Left lung (tissue), 10 donors: Measurements from ENCODE around the gene RCOR2. TPM values are rescaled to one million over a fixed set of nuclear protein-coding genes. Genes with fewer than 3 reads are reported as not detected.

Experiments
- ATAC-seq: fragments of 200-7000 bp; cut with Tn5 transposase; one replicate; pipeline ENCODE4 v1.9.1; 2020; ENCODE audit warnings: moderate library complexity
- DNase-seq, 4 donors: peaks; one replicate each; pipeline ENCODE4 v3.0.0-alpha.2; 2013 to 2020
- H3K27ac ChIP-seq, 2 donors: fragments of 200-600 bp; sonication (generic) in 1 of 2; one replicate each; pipeline versions ENCODE4 v1.5.0 to v1.8.0; 2020 to 2021
- H3K27me3 ChIP-seq, 2 donors: fragments of 200-600 bp; sonication (generic) in 1 of 2; one replicate each; pipeline versions ENCODE4 v1.5.0 to v1.8.0; 2020 to 2021
- H3K36me3 ChIP-seq, 2 donors: fragments of 200-600 bp; sonication (generic) in 1 of 2; one replicate each; pipeline versions ENCODE4 v1.5.0 to v1.8.0; 2020 to 2021
- H3K4me1 ChIP-seq, 2 donors: fragments of 200-600 bp; one replicate each; pipeline ENCODE4 v1.8.0; 2021
- H3K4me3 ChIP-seq, 2 donors: fragments of 200-600 bp; sonication (generic) in 1 of 2; one replicate each; pipeline versions ENCODE4 v1.5.0 to v1.8.0; 2020 to 2021; ENCODE audit warnings: mild to moderate bottlenecking in 1 of 2
- H3K9me3 ChIP-seq, 2 donors: fragments of 200-600 bp; sonication (generic) in 1 of 2; one replicate each; pipeline versions ENCODE4 v1.5.0 to v1.8.0; 2020 to 2021
- intact Hi-C, 2 donors: fragments of 100-400 bp; cut with DNase I; formaldehyde crosslinking; loops; one replicate each; pipeline versions ENCODE4 v1.11.2 to v1.14.2; 2022
- polyA plus RNA-seq, 6 donors: library from polyadenylated mRNA; unstranded; fragments of 120-200 nt; gene quantifications; one replicate each; pipeline ENCODE4 v1.2.1, GENCODE V29; 2013; ENCODE audit not compliant: insufficient read length in 6 of 6
- total RNA-seq, 2 donors: library from RNA; stranded (reverse); fragmentation: NEBNext Ultra II Directional; extraction: Animal tissue kit (Norgen Biotek cat#: 25700); gene quantifications; one replicate each; pipeline ENCODE4 v1.2.1, GENCODE V29; 2021
- TF ChIP-seq, protein P1 (sequence below), 2 donors: fragments of 200-600 bp; sonication (generic) in 1 of 2; IDR thresholded peaks; one replicate each; pipeline versions ENCODE4 v1.5.0 to v1.8.0; 2021; ENCODE audit warnings: antibody characterized with exemption in 2 of 2
- donor health status: DM: no; HTN: yes; CAD: no.
- donor health status: DM: no; HTN: no; CAD: no.

The RCOR2 gene
- total and polyA plus RNA-seq, 8 donors: 0.45 to 17.4 (median 12.4) TPM

DNA sequence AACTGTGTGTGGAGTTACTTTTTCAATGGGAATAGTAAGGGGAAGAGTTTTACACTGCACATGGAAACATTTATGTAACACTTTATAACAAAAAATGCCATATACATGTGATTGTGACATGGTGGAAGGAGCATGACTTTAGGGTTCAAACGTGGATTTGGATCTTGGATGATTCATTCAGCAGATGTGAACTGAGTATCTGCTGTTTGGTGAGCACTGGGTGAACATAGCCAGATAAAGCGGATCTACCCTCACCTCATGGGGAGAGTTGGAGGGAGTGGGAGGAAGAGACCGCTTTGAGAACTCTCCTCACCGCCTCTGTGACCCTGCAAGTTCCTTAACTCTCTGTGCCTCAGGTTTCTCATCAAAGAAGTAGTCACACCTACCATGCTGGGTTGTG is 24.9 kb upstream of the RCOR2 start:
- no peaks in the 10 kb centered on the region for H3K27me3 ChIP-seq
- TF ChIP-seq, protein P1, sequence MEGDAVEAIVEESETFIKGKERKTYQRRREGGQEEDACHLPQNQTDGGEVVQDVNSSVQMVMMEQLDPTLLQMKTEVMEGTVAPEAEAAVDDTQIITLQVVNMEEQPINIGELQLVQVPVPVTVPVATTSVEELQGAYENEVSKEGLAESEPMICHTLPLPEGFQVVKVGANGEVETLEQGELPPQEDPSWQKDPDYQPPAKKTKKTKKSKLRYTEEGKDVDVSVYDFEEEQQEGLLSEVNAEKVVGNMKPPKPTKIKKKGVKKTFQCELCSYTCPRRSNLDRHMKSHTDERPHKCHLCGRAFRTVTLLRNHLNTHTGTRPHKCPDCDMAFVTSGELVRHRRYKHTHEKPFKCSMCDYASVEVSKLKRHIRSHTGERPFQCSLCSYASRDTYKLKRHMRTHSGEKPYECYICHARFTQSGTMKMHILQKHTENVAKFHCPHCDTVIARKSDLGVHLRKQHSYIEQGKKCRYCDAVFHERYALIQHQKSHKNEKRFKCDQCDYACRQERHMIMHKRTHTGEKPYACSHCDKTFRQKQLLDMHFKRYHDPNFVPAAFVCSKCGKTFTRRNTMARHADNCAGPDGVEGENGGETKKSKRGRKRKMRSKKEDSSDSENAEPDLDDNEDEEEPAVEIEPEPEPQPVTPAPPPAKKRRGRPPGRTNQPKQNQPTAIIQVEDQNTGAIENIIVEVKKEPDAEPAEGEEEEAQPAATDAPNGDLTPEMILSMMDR (IDR thresholded peaks at IDR 0.05): no peak
- no peak overlapping the region for H3K4me3 ChIP-seq
- H3K9me3 ChIP-seq: no peaks in the 10 kb centered on the region
- peaks cover 0 to 4% of the 10 kb centered on the region in 2 donors for H3K36me3 ChIP-seq
- DNase-seq: no peak
- H3K27ac ChIP-seq: no peak overlapping the region
- intact Hi-C loops: loop anchor here (5.0 to 10.0 kb wide), 3 partner anchors 105 to 177 kb away; partner anchors contain the start of genes MARK2 (in 2 of the 2) and ZFTA (in 1 of the 2)
- peaks cover 14 to 33% of the 10 kb centered on the region in 2 donors for H3K4me1 ChIP-seq
- ATAC-seq: no peak

DNA sequence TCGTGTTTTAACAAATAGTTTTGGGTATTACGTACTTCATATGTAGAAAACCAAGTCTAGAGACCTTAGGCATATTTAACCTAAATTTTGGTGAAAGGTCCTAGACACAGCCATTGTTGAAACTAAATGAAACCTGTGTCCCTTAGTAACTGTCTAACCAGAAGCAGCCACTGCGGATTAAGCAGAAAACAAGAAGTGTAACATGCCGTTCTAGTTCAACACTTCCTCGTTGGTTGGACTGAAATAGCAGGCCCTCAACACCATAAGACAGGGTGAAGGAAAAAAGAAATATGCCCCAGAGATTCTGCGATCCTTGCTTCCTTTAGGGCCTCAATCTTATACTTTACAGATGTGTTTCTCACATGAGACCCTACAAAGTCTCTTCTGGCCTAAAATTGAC is 23.8 kb upstream of the RCOR2 start:
- DNase-seq (no peak), ATAC-seq (no peak)
- intact Hi-C loops: loop anchor here (5.0 to 10.0 kb wide), 3 partner anchors 103 to 176 kb away; partner anchors contain the start of genes MARK2 (in 2 of the 2) and ZFTA (in 1 of the 2)
- no peaks in the 10 kb centered on the region for H3K9me3 ChIP-seq
- H3K36me3 ChIP-seq: no peaks in the 10 kb centered on the region
- TF ChIP-seq, protein P1 (IDR thresholded peaks at IDR 0.05): no peak
- no peaks in the 10 kb centered on the region for H3K27me3 ChIP-seq
- H3K4me3 ChIP-seq: no peak overlapping the region
- H3K4me1 ChIP-seq: peaks cover 14 to 33% of the 10 kb centered on the region in 2 donors
- peak overlapping the region in 1 of 2 donors; percentile 45 for H3K27ac ChIP-seq

DNA sequence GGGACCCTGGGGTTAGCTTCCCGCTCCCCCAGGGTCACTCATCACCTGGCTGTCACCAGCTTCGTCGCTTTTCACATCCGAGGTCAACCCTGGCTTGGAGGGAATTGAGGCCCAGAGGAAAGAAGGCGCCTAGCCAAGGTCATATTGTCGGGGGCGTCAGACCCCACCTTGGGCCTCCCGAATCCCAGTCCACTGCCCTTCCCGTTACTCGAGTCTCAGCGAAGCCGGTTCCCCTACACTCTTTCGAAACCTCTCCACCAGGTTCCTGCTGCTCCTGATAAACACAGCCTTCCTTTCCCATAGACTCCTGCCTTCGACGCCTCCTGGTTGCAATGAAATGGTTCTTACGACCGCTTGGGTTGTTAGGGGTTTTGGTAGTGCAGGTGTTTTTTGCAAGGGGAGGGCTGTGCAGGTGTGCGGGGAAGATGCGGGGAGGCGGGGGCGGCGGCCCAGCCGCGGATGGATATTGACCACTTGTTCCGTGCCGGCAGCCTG is 22.5 kb upstream of the RCOR2 start:
- H3K4me3 ChIP-seq: peak overlapping the region; percentile 67 to 69
- no peaks in the 10 kb centered on the region for H3K9me3 ChIP-seq
- H3K27ac ChIP-seq: no peak overlapping the region
- peak in 2 of 4 donors; percentile 18 to 59 for DNase-seq
- intact Hi-C loops: no loop called here
- no peaks in the 10 kb centered on the region for H3K36me3 ChIP-seq
- peaks cover 11 to 33% of the 10 kb centered on the region in 2 donors for H3K4me1 ChIP-seq
- peak; percentile 4 for ATAC-seq
- TF ChIP-seq, protein P1 (IDR thresholded peaks at IDR 0.05): no peak
- H3K27me3 ChIP-seq: no peaks in the 10 kb centered on the region

DNA sequence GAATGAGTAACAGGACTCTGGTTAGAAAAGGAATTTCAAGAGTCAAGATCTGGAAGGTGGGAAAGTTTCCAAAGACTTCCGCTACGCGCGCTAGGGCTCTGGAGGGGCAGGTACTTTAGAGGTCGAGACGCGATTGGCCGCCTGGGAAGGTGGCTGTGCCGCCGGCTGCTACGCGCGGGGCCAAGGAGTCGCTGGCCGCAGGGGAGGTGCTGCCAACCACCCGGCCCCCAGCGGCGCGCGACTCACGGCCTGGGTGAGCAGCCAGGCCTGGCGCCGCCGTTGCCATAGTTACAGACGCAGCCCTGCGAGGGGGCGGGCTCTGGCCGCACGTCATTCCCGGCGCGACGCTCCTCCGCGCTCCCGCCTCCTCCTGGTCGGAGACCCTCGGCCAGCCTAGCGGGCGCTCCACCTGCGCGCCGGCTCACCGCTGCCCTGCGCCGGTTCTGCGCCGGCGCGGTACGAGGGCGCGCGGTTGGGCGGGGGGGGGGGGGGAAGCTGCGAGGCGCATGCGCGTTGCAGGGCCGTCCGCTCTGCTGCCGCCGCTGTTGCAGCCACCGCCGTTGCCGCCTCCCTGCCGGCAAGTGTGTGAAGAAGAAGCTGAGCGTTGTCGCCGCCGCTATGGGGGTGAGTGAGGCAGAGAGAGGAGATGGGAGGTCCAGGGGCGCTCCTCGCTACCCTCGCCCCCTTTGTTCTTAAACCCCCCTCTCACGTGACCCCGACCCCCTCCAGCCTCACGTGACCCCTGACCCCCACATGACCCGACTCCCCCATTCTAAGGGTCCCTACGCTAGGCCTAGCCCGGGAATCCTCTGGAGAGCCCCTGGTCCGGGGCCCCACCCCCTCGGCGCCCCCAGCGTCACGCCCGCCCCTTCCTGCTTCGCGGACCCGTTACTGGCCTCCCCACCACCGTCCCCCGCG is 21.8 kb upstream of the RCOR2 start, which contains the start of gene NAA40:
NAA40 (plus strand) TSS at position 524 of the 918 bp plus-strand sequence; CDS start at position 619, 95 bp downstream.
- H3K4me3 ChIP-seq: peak within 1 kb of the TSS; percentile 67 to 69
- H3K27ac ChIP-seq: peak within 1 kb of the TSS; percentile 22 to 61
- DNase-seq: peak; percentile 92 to 97 (median 96)
- intact Hi-C loops: no loop called here
- peaks cover 11 to 33% of the 10 kb centered on the region in 2 donors for H3K4me1 ChIP-seq
- ATAC-seq: peak; percentile 97
- H3K36me3 ChIP-seq: no peaks in the 10 kb centered on the region
- H3K27me3 ChIP-seq: no peaks in the 10 kb centered on the region
- H3K9me3 ChIP-seq: no peaks in the 10 kb centered on the region
- TF ChIP-seq, protein P1 (IDR thresholded peaks at IDR 0.05): peak in 1 of 2 donors; percentile 14
